ENCODE measurements around the gene ASL. TPM values are rescaled to one million over a fixed set of nuclear protein-coding genes. Genes with fewer than 3 reads are reported as not detected.
"Not testable (repeated sequence)": the region's sequence is repeated elsewhere in the genome, so short reads cannot be mapped to it uniquely, and the experiment has no call there.

Gene ASL
- total RNA-seq: 386 TPM

DNA sequence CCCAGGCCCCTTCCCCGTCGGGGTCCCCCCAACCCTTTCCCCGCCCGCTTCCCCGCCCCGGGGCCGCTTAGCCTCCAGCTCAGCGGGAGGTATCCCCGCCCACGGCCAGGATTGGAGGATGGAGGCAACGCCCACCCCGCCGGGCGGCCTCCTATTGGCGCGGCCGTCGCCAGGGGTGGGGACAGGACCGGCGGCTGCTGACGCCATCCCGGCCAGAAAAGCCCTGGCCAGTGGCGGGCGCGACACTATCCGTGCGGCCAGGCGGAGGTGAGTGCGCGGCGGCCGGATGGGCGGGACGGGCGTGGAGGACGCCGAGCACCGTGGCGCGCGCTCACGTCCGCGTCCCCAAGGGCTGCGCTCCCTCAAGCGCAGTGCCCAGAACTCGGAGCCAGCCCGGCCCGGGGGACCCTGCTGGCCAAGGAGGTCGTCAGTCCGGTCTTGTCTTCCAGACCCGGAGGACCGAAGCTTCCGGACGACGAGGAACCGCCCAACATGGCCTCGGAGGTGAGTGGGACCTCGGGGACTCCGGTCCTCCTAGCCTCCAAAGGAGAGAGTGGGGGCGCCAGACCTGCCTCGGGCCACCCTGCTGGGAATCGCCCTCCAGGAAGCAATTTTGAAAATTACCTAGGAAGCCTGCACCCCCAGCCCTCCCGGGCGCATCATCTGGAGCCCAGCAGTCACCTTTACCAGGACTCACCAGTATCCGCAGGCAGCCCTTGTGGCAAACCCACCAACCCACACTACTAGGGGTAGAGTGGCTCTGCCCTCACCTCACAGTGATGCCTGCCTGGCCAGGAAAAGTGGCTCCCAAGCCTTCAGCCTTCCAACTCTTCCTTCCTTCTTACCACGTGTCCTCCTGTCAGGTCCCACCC lies at the start of gene ASL:
Gene ASL (plus strand): TSS at position 230 of the 872 bp plus-strand sequence. CDS start 263 bp downstream, at position 493.
- peak; percentile 80 for ATAC-seq
- peak; percentile 98 for DNase-seq (ENCODE audit: low spot score)

GRCh38 chr7:66028342-66028741 lies 47.3 kb upstream of the ASL start:
- ATAC-seq; DNase-seq (ENCODE audit: low spot score): not testable (repeated sequence)

GRCh38 chr7:66033471-66034385 lies 41.9 kb upstream of the ASL start:
- ATAC-seq: peak; percentile 69
- DNase-seq (ENCODE audit: low spot score): peak; percentile 67

- DNase-seq (ENCODE audit: low spot score); ATAC-seq: not testable (repeated sequence)
Measured at GRCh38 chr7:66034436-66035010, 41.1 kb upstream of the ASL start.

GRCh38 chr7:66036382-66036781 lies 39.2 kb upstream of the ASL start:
- peak; percentile 9 for ATAC-seq
- DNase-seq (ENCODE audit: low spot score): no peak

GRCh38 chr7:66036788-66037187 lies 38.8 kb upstream of the ASL start:
- DNase-seq (ENCODE audit: low spot score): peak; percentile 81
- peak; percentile 60 for ATAC-seq

DNA sequence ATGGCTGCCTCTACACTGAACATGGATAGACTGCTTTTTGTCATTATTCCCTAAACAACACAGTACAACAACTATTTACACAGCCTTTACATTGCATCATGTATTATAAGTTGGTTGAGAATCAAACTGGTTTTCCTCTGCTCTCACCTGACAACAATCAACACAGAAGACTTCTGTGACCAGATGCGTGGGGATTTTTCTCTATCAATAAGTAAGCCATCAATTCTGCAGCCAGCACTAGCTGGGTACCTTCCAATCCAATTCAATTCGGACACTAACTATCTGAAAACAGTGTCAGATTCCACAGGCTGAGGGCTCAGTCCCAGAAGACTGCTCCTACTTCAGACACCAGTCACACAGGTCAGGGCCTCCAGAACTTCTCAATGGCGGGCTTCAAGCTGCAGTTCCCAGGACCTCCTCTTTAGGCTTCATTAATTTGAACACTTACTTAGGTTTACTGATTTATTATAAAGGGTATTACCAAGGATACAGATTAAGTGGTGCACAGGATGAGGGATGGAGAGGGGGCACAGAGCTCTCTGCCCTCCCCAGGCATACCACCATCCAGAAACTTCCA lies 36.4 kb upstream of the ASL start:
- ATAC-seq: peak; percentile 39
- DNase-seq (ENCODE audit: low spot score): no peak

GRCh38 chr7:66043681-66044497 lies 31.7 kb upstream of the ASL start:
- ATAC-seq (peak; percentile 84), DNase-seq (ENCODE audit: low spot score) (peak; percentile 83)

- DNase-seq (ENCODE audit: low spot score); ATAC-seq: not testable (repeated sequence)
Measured at GRCh38 chr7:66044498-66044854, 31.1 kb upstream of the ASL start.

GRCh38 chr7:66047426-66047825 lies 28.2 kb upstream of the ASL start:
- ATAC-seq: no peak
- no peak for DNase-seq (ENCODE audit: low spot score)

- ATAC-seq: peak; percentile 21
- DNase-seq (ENCODE audit: low spot score): not testable (repeated sequence)
Measured at GRCh38 chr7:66049886-66050285, 25.7 kb upstream of the ASL start.

DNA sequence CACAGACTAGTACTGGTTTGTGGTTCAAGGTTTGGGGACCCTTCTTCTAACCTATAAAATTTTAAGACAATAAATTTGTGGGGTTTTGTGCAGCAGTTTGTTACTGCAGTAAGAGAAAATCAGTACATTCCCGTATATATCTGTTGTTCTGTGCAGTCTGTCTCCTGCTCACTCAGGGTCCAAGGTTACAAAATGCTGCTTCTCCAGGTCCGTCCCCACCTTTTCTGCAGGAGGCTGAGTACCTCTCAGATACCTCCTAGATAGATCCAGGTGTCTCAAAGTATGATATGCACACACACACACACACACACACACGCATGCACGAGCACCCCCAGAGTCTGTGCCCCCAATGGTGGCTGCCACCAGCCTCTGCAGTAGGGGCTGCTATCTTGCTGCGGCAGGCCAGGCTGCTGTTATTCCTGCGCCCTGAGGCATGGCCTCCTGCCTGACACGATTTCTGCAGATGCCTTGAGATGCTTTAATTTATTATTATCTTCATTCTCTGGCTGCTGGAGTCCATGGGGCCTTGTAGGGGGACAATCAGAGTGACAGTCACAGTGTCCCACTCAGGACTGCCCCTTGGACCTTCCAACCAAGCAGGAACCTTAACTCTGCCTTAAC lies 25.2 kb upstream of the ASL start:
- ATAC-seq (no peak), DNase-seq (ENCODE audit: low spot score) (no peak)

- DNase-seq (ENCODE audit: low spot score) (peak; percentile 62), ATAC-seq (peak; percentile 75)
Measured at GRCh38 chr7:66050990-66051448, 24.6 kb upstream of the ASL start.

GRCh38 chr7:66052447-66052846 lies 23.2 kb upstream of the ASL start:
- ATAC-seq (no peak), DNase-seq (ENCODE audit: low spot score) (no peak)

- DNase-seq (ENCODE audit: low spot score): no peak
- no peak for ATAC-seq
Measured at GRCh38 chr7:66054063-66054462, 21.6 kb upstream of the ASL start.

GRCh38 chr7:66055321-66055956 lies 20.2 kb upstream of the ASL start:
- no peak for ATAC-seq
- DNase-seq (ENCODE audit: low spot score): no peak

DNA sequence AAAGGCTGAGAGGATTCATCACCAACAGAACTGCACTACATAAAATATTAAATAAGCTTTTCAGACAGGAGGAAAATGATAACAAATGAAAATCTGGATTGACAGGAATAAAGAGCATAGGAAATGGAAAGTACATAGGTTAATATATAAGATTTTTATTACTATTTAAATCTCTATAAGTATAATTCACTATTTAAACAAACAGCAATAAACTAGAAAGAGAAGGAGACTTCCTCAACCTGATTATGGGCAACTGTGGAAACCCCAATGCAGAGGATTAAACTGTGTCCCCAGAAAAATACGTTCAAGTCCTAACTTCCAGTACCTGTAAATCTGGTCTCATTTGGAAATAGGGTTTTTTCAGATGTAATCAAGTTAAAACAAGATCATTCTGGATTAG lies 14.8 kb upstream of the ASL start:
- ATAC-seq (no peak), DNase-seq (ENCODE audit: low spot score) (no peak)

GRCh38 chr7:66069732-66070131 lies 5.9 kb upstream of the ASL start:
- DNase-seq (ENCODE audit: low spot score): no peak
- no peak for ATAC-seq

- DNase-seq (ENCODE audit: low spot score) (no peak), ATAC-seq (no peak)
Measured at GRCh38 chr7:66070222-66070621, 5.4 kb upstream of the ASL start.

All from left lobe of liver (tissue), 2 donors.